ENCODE data around the gene CACNA1E.

DNA sequence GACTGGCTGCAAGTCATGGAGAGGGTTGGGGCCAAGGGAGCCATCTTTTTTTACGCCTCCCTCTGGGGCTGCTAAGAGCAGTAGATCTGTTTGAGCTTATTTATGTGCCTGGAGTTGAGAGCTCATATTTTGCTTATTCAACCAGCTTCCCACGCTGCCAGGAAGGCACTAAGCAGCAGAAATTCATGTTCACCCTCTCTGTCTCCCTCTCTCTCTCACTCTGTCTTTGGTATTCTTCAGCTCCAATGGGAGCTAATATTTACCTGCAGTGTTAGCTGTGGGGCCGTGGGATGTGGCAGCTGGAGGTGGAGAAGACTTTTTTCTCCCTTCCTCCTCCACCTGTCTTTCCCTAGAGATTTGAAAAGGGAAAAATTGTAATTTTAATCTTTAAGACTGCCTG is 26.8 kb upstream of the CACNA1E start:
- TF ChIP-seq BACH2 (CRISPR knock-in tag; IDR thresholded peaks at IDR 0.05; ENCODE audit: borderline replicate concordance) (no peak), TCF4 (CRISPR knock-in tag; IDR thresholded peaks at IDR 0.05; ENCODE audit: borderline replicate concordance) (no peak), ZNF8 (CRISPR knock-in tag; IDR thresholded peaks at IDR 0.05) (no peak), ARNTL (CRISPR knock-in tag; IDR thresholded peaks at IDR 0.05; ENCODE audit: borderline replicate concordance, low read depth) (no peak), ZNF565 (CRISPR knock-in tag; conservative IDR thresholded peaks at IDR 0.05; ENCODE audit: low read depth) (no peak)

Measured in SK-N-SH treated with all-trans-retinoic acid at 6 μM for 48 hours (cell line).